Measurements from ENCODE around the gene DGCR8.

The DGCR8 gene

GRCh38 chr22:20044495-20045151, 35.4 kb upstream of the DGCR8 start:
- Histone ChIP-seq H3K9ac (ENCODE audit: insufficient read length) (no peak overlapping the region), H3K27ac (no peak overlapping the region), H3K9me3 (ENCODE audit: low read depth, low read length) (no peaks in the 10 kb centered on the region), H3K4me3 (no peak overlapping the region), H3K36me3 (ENCODE audit: insufficient read depth, low read length) (peaks cover 6% of the 10 kb centered on the region; the same call in 1 of the 2 replicates)
- DNase-seq (ENCODE audit: low read depth, low spot score) = no peak
- no peak for TF ChIP-seq POLR2AphosphoS5 (IDR thresholded peaks at IDR 0.05; ENCODE audit: borderline replicate concordance, low read depth, low read length)
- no peak for TF ChIP-seq FOXP2 (optimal IDR thresholded peaks at IDR 0.05; ENCODE audit: control extremely low read depth, extremely low read length, insufficient read depth)
- TF ChIP-seq EZH2 (IDR thresholded peaks at IDR 0.05) = no peak

- Histone ChIP-seq H3K4me3 (no peak overlapping the region), H3K9me3 (ENCODE audit: low read depth, low read length) (no peaks in the 10 kb centered on the region), H3K36me3 (ENCODE audit: insufficient read depth, low read length) (peaks cover 6% of the 10 kb centered on the region; the same call in 1 of the 2 replicates), H3K9ac (ENCODE audit: insufficient read length) (no peak overlapping the region), H3K27ac (no peak overlapping the region)
- DNase-seq (ENCODE audit: low read depth, low spot score) = no peak
- no peak for TF ChIP-seq FOXP2 (optimal IDR thresholded peaks at IDR 0.05; ENCODE audit: control extremely low read depth, extremely low read length, insufficient read depth)
- no peak for TF ChIP-seq EZH2 (IDR thresholded peaks at IDR 0.05)
- no peak for TF ChIP-seq POLR2AphosphoS5 (IDR thresholded peaks at IDR 0.05; ENCODE audit: borderline replicate concordance, low read depth, low read length)
Measured at GRCh38 chr22:20046730-20047129, 33.3 kb upstream of the DGCR8 start.

- TF ChIP-seq POLR2AphosphoS5 (IDR thresholded peaks at IDR 0.05; ENCODE audit: borderline replicate concordance, low read depth, low read length) (no peak), FOXP2 (optimal IDR thresholded peaks at IDR 0.05; ENCODE audit: control extremely low read depth, extremely low read length, insufficient read depth) (no peak), EZH2 (IDR thresholded peaks at IDR 0.05) (no peak)
- no peak overlapping the region for H3K4me3 ChIP-seq
- DNase-seq (ENCODE audit: low read depth, low spot score) = no peak
- no peak overlapping the region for H3K27ac ChIP-seq
- peaks cover 6% of the 10 kb centered on the region; the same call in 1 of the 2 replicates for H3K36me3 ChIP-seq (ENCODE audit: insufficient read depth, low read length)
- no peak overlapping the region for H3K9ac ChIP-seq (ENCODE audit: insufficient read length)
- H3K9me3 ChIP-seq (ENCODE audit: low read depth, low read length) = no peaks in the 10 kb centered on the region
Measured at GRCh38 chr22:20051927-20052308, 28.1 kb upstream of the DGCR8 start.

GRCh38 chr22:20052309-20053259, 27.5 kb upstream of the DGCR8 start:
- Histone ChIP-seq H3K27ac (no peak overlapping the region), H3K9me3 (ENCODE audit: low read depth, low read length) (no peaks in the 10 kb centered on the region), H3K36me3 (ENCODE audit: insufficient read depth, low read length) (peaks cover 6% of the 10 kb centered on the region; the same call in 1 of the 2 replicates), H3K9ac (ENCODE audit: insufficient read length) (no peak overlapping the region), H3K4me3 (no peak overlapping the region)
- no peak for DNase-seq (ENCODE audit: low read depth, low spot score)
- TF ChIP-seq POLR2AphosphoS5 (IDR thresholded peaks at IDR 0.05; ENCODE audit: borderline replicate concordance, low read depth, low read length) (no peak), FOXP2 (optimal IDR thresholded peaks at IDR 0.05; ENCODE audit: control extremely low read depth, extremely low read length, insufficient read depth) (no peak), EZH2 (IDR thresholded peaks at IDR 0.05) (no peak)

GRCh38 chr22:20053407-20054033, 26.5 kb upstream of the DGCR8 start:
- DNase-seq (ENCODE audit: low read depth, low spot score) = no peak
- TF ChIP-seq FOXP2 (optimal IDR thresholded peaks at IDR 0.05; ENCODE audit: control extremely low read depth, extremely low read length, insufficient read depth) (no peak), POLR2AphosphoS5 (IDR thresholded peaks at IDR 0.05; ENCODE audit: borderline replicate concordance, low read depth, low read length) (no peak), EZH2 (IDR thresholded peaks at IDR 0.05) (no peak)
- H3K36me3 ChIP-seq (ENCODE audit: insufficient read depth, low read length) = 0 out of 2 replicates have a peak, but pooled peaks cover 3% of the 10 kb centered on the region
- H3K27ac ChIP-seq = no peak overlapping the region
- H3K9me3 ChIP-seq (ENCODE audit: low read depth, low read length) = no peaks in the 10 kb centered on the region
- no peak overlapping the region for H3K4me3 ChIP-seq
- no peak overlapping the region for H3K9ac ChIP-seq (ENCODE audit: insufficient read length)

GRCh38 chr22:20054034-20054427, 26.0 kb upstream of the DGCR8 start:
- H3K4me3 ChIP-seq = no peak overlapping the region
- no peak for TF ChIP-seq POLR2AphosphoS5 (IDR thresholded peaks at IDR 0.05; ENCODE audit: borderline replicate concordance, low read depth, low read length)
- no peak for TF ChIP-seq FOXP2 (optimal IDR thresholded peaks at IDR 0.05; ENCODE audit: control extremely low read depth, extremely low read length, insufficient read depth)
- no peak for TF ChIP-seq EZH2 (IDR thresholded peaks at IDR 0.05)
- 0 out of 2 replicates have a peak, but pooled peaks cover 2% of the 10 kb centered on the region for H3K36me3 ChIP-seq (ENCODE audit: insufficient read depth, low read length)
- DNase-seq (ENCODE audit: low read depth, low spot score) = no peak
- no peak overlapping the region for H3K9ac ChIP-seq (ENCODE audit: insufficient read length)
- no peaks in the 10 kb centered on the region for H3K9me3 ChIP-seq (ENCODE audit: low read depth, low read length)
- no peak overlapping the region for H3K27ac ChIP-seq

GRCh38 chr22:20054485-20054884, 25.6 kb upstream of the DGCR8 start:
- Histone ChIP-seq H3K9ac (ENCODE audit: insufficient read length) (no peak overlapping the region), H3K27ac (no peak overlapping the region)
- no peak for DNase-seq (ENCODE audit: low read depth, low spot score)

GRCh38 chr22:20055144-20055543, 24.9 kb upstream of the DGCR8 start:
- Histone ChIP-seq H3K9ac (ENCODE audit: insufficient read length) (no peak overlapping the region), H3K9me3 (ENCODE audit: low read depth, low read length) (no peaks in the 10 kb centered on the region), H3K4me3 (no peak overlapping the region), H3K36me3 (ENCODE audit: insufficient read depth, low read length) (no peaks in the 10 kb centered on the region), H3K27ac (no peak overlapping the region)
- no peak for DNase-seq (ENCODE audit: low read depth, low spot score)
- TF ChIP-seq EZH2 (IDR thresholded peaks at IDR 0.05) (no peak), POLR2AphosphoS5 (IDR thresholded peaks at IDR 0.05; ENCODE audit: borderline replicate concordance, low read depth, low read length) (no peak), FOXP2 (optimal IDR thresholded peaks at IDR 0.05; ENCODE audit: control extremely low read depth, extremely low read length, insufficient read depth) (no peak)

More at GRCh38 chr22:20054485-20054884, 25.6 kb upstream of the DGCR8 start:
- Histone ChIP-seq H3K4me3 (no peak overlapping the region), H3K9me3 (ENCODE audit: low read depth, low read length) (no peaks in the 10 kb centered on the region), H3K36me3 (ENCODE audit: insufficient read depth, low read length) (no peaks in the 10 kb centered on the region)
- TF ChIP-seq EZH2 (IDR thresholded peaks at IDR 0.05) (no peak), POLR2AphosphoS5 (IDR thresholded peaks at IDR 0.05; ENCODE audit: borderline replicate concordance, low read depth, low read length) (no peak), FOXP2 (optimal IDR thresholded peaks at IDR 0.05; ENCODE audit: control extremely low read depth, extremely low read length, insufficient read depth) (no peak)
